Right lobe of liver (tissue), 6 donors: ENCODE data around the gene THAP4. TPM values are rescaled to one million over a fixed set of nuclear protein-coding genes. Genes with fewer than 3 reads are reported as not detected.
A peak's percentile ranks its signal among the peaks of the same experiment; 100 is the strongest.

Experiments
- ATAC-seq, 4 donors: fragments of 200-7000 bp; cut with Tn5 transposase; one replicate each; pipeline ENCODE4 v1.9.1; 2020; ENCODE audit warnings: mild to moderate bottlenecking in 4 of 4, moderate library complexity in 4 of 4
- DNase-seq, 3 donors: peaks; one replicate each; pipeline ENCODE4 v3.0.0-alpha.2; 2020
- H3K27ac ChIP-seq, 3 donors: fragments of 200-600 bp; one replicate each; pipeline ENCODE4 v1.8.0; 2022
- H3K27me3 ChIP-seq, 2 donors: fragments of 200-600 bp; one replicate each; pipeline ENCODE4 v1.8.0; 2022
- H3K36me3 ChIP-seq, 4 donors: fragments of 200-600 bp; sonication (generic) in 1 of 4; one replicate each; pipeline versions ENCODE4 v1.5.1 to v1.8.0; 2017 to 2022; ENCODE audit warnings: control low read depth in 1 of 4
- H3K4me1 ChIP-seq, 4 donors: fragments of 200-600 bp; sonication (generic) in 1 of 4; one replicate each; pipeline versions ENCODE4 v1.5.1 to v1.8.0; 2017 to 2022; ENCODE audit warnings: control low read depth in 1 of 4
- H3K4me3 ChIP-seq, 3 donors: fragments of 200-600 bp; one replicate each; pipeline ENCODE4 v1.8.0; 2022
- H3K9me3 ChIP-seq, 4 donors: fragments of 200-600 bp; sonication (generic) in 1 of 4; one replicate each; pipeline versions ENCODE4 v1.5.1 to v1.8.0; 2017 to 2022; ENCODE audit warnings: control low read depth in 1 of 4
- WGBS: methylation state at CpG from one replicate; pipeline ENCODE4 v1.1.6; 2018; ENCODE audit warnings: low coverage, low lambda C conversion rate; ENCODE audit not compliant: insufficient coverage; ENCODE audit errors: missing lambda C conversion rate; 5-methylcytosine and 5-hydroxymethylcytosine counted together
- intact Hi-C, 2 donors: fragments of 100-400 bp; cut with DNase I; formaldehyde crosslinking; loops; one replicate each; pipeline versions ENCODE4 v1.11.2 to v1.14.1; 2022
- small RNA-seq, 2 experiments: library from RNA; depleted of rRNA; stranded (forward); fragments of <200 nt; gene quantifications; one replicate each; pipeline ENCODE3, GENCODE V24; 2016
- total RNA-seq, 6 experiments: library from RNA; depleted of rRNA in 2 of 6; stranded (reverse); fragments of >200 nt in 2 of 6; fragmentation: NEBNext Ultra II Directional in 3 of 6; extraction: Animal tissue kit (Norgen Biotek cat#: 25700) in 3 of 6; gene quantifications; one replicate each; pipeline versions ENCODE4 v1.1.0 to v1.2.4, GENCODE V29; 2016 to 2023
- TF ChIP-seq, protein P1 (sequence below), 4 donors: fragments of 200-600 bp in 3 of 4; fragments of 450-650 bp in 1 of 4; IDR thresholded peaks; one replicate each; pipeline versions ENCODE4 v1.5.1 to v1.8.0; 2016 to 2022; ENCODE audit warnings: antibody characterized with exemption in 4 of 4, mild to moderate bottlenecking in 2 of 4
- donor health status: DM: no; HTN: yes; CAD: no.
- donor health status: DM: no; HTN: no; CAD: no.
- donor health status: DM: no; HTN: no; CAD: no.
- donor health status: DM: no; HTN: yes; CAD: no.
- donor health status: DM: no; HTN: yes; CAD: no.

The THAP4 gene
- total RNA-seq, 6 experiments from 2014 or later = 22.1 to 39.2 (median 25.0) TPM

DNA sequence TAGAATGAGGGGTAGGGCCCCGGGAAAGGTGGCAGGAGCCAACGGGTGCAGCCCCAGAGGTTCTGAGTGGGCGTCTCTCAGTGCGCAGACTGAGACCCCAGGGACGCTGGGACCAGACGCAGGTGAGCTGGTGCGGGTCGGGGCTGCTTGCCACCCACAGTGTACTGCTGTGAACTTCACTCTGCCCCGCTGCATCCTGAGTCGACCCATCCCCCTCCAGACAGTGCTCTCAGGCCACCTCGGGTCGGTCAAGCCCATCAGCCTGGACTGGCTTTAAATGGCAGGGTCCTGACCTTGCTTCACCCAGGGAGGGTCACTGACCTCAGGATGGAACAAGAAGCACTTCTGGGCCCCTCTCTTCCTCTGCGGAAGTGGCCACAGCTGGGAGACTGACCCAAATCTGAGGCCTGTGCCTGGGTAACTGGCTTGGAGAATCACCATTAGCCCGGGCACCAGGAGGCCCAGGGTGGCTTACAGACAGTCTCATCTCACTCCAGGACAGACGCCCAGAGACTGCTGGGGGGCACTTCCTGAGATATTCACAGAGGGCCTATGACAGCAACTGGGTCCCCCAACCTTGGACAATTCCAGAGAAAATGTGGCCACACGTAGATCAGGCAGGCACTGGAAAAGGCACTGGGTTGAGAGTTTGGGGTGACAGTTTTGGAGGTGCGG is 102.1 kb downstream of the THAP4 start:
- TF ChIP-seq, protein P1, sequence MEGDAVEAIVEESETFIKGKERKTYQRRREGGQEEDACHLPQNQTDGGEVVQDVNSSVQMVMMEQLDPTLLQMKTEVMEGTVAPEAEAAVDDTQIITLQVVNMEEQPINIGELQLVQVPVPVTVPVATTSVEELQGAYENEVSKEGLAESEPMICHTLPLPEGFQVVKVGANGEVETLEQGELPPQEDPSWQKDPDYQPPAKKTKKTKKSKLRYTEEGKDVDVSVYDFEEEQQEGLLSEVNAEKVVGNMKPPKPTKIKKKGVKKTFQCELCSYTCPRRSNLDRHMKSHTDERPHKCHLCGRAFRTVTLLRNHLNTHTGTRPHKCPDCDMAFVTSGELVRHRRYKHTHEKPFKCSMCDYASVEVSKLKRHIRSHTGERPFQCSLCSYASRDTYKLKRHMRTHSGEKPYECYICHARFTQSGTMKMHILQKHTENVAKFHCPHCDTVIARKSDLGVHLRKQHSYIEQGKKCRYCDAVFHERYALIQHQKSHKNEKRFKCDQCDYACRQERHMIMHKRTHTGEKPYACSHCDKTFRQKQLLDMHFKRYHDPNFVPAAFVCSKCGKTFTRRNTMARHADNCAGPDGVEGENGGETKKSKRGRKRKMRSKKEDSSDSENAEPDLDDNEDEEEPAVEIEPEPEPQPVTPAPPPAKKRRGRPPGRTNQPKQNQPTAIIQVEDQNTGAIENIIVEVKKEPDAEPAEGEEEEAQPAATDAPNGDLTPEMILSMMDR (IDR thresholded peaks at IDR 0.05) = no peak
- intact Hi-C loops = no loop called here

More for the DNA sequence above, 102.1 kb downstream of the THAP4 start:
- ATAC-seq (peak in 1 of 4 donors; percentile 21), DNase-seq (peak in 1 of 3 donors; percentile 8)
- Histone ChIP-seq H3K27ac (no peak overlapping the region), H3K4me3 (no peak overlapping the region), H3K4me1 (no peaks in the 10 kb centered on the region), H3K27me3 (no peaks in the 10 kb centered on the region), H3K36me3 (no peaks in the 10 kb centered on the region), H3K9me3 (no peaks in the 10 kb centered on the region)
- 86% methylated on average over 2 of the region's 17 CpGs for WGBS

Small RNA genes lying within 50 kb of the gene (small RNA-seq; reads per million reads assigned to genes)
- 0 reads per million in 2 experiments for gene RNA5SP122

Other genes with a start within 250 kb of the THAP4 start
- 10 to 100 TPM; 51.0 to 99.1 (median 63.5) TPM for gene STK25, start 128.6 kb downstream of the THAP4 start, total RNA-seq
- 100 to 1,000 TPM in 3 of 6 experiments, 10 to 100 TPM in 3; 50.1 to 119 (median 90.5) TPM for gene BOK, start 78.4 kb downstream of the THAP4 start, total RNA-seq
- 10 to 100 TPM; 20.6 to 49.8 (median 39.3) TPM for gene ATG4B, start 535 bp upstream of the THAP4 start, total RNA-seq
- 10 to 100 TPM in 5 of 6 experiments, 1 to 10 TPM in 1; 9.9 to 21.5 (median 10.4) TPM for gene DTYMK, start 49.7 kb upstream of the THAP4 start, total RNA-seq
- 10 to 100 TPM in 5 of 6 experiments, 1 to 10 TPM in 1; 8.2 to 20.3 (median 13.0) TPM for gene ING5, start 64.9 kb upstream of the THAP4 start, total RNA-seq
- gene D2HGDH, start 97.5 kb upstream of the THAP4 start, total RNA-seq = 10 to 100 TPM; 18.9 to 38.6 (median 25.9) TPM
- under 1 TPM in 3 of 6 experiments, not detected in 3; 0.53 to 0.83 (median 0.70) TPM for gene GAL3ST2, start 139.7 kb upstream of the THAP4 start, total RNA-seq
- 10 to 100 TPM; 16.8 to 87.1 (median 76.2) TPM for gene NEU4, start 172.0 kb upstream of the THAP4 start, total RNA-seq
- gene PDCD1, start 221.7 kb upstream of the THAP4 start, total RNA-seq = under 1 TPM in 3 of 6 experiments, not detected in 3; 0.19 to 0.61 (median 0.20) TPM
- not detected for gene RTP5, start 232.6 kb upstream of the THAP4 start, total RNA-seq